Aorta (tissue), 5 donors: Measurements from ENCODE around the gene SPEM3. TPM values are rescaled to one million over a fixed set of nuclear protein-coding genes. Genes with fewer than 3 reads are reported as not detected.
A peak's percentile ranks its signal among the peaks of the same experiment; 100 is the strongest.

Experiments
- ATAC-seq: fragments of 200-7000 bp; cut with Tn5 transposase; one replicate; pipeline ENCODE4 v1.9.1; 2022; ENCODE audit warnings: moderate library complexity; ENCODE audit not compliant: low FRiP score
- DNase-seq, 2 donors: peaks; one replicate each; pipeline ENCODE4 v3.0.0-alpha.2; 2020
- H3K27ac ChIP-seq, 2 donors: one replicate each; pipeline ENCODE4 v1.5.1; 2013; ENCODE audit warnings: low read length in 2 of 2, mild to moderate bottlenecking in 2 of 2, moderate library complexity in 2 of 2, control low read depth in 1 of 2, inconsistent platforms in 1 of 2, low read depth in 1 of 2
- H3K27me3 ChIP-seq, 2 donors: one replicate each; pipeline ENCODE4 v1.6.1; 2013; ENCODE audit warnings: control low read depth in 1 of 2, low read length in 1 of 2, mild to moderate bottlenecking in 1 of 2, moderate library complexity in 1 of 2; ENCODE audit not compliant: insufficient read depth in 2 of 2, control insufficient read depth in 1 of 2
- H3K36me3 ChIP-seq, 2 donors: one replicate each; pipeline ENCODE4 v1.6.1; 2013; ENCODE audit warnings: control low read depth in 1 of 2, low read length in 1 of 2, mild to moderate bottlenecking in 1 of 2; ENCODE audit not compliant: insufficient read depth in 2 of 2, control insufficient read depth in 1 of 2
- H3K4me1 ChIP-seq, 2 donors: one replicate each; pipeline ENCODE4 v1.6.1; 2013; ENCODE audit warnings: low read length in 2 of 2, control low read depth in 1 of 2, mild to moderate bottlenecking in 1 of 2, moderate library complexity in 1 of 2; ENCODE audit not compliant: insufficient read depth in 2 of 2, control insufficient read depth in 1 of 2
- H3K4me3 ChIP-seq, 2 donors: one replicate each; pipeline ENCODE4 v1.5.1; 2013; ENCODE audit warnings: low read length in 2 of 2, control low read depth in 1 of 2, mild to moderate bottlenecking in 1 of 2
- H3K9me3 ChIP-seq: one replicate; pipeline ENCODE4 v1.6.1; 2013; ENCODE audit warnings: mild to moderate bottlenecking, low read length; ENCODE audit not compliant: control insufficient read depth
- WGBS, 2 donors: extraction: QIAGEN DNeasy Blood & Tissue Kit; methylation state at CpG; one replicate each; pipeline ENCODE4 v1.1.7; 2013; 5-methylcytosine and 5-hydroxymethylcytosine counted together
- intact Hi-C, 2 donors: fragments of 100-400 bp; cut with DNase I; formaldehyde crosslinking; loops; one replicate each; pipeline versions ENCODE4 v1.14.2 to v1.15.0; 2022
- polyA plus RNA-seq, 2 donors: library from polyadenylated mRNA; stranded (reverse); fragments of 200-250 nt; gene quantifications; one replicate each; pipeline ENCODE4 v1.2.3, GENCODE V29; 2013
- total RNA-seq, 2 donors: library from RNA; stranded (reverse); fragmentation: NEBNext Ultra II Directional; extraction: Animal tissue kit (Norgen Biotek cat#: 25700); gene quantifications; one replicate each; pipeline ENCODE4 v1.2.1, GENCODE V29; 2021
- donor health status: healthy with polysubstance abuse.
- donor health status: Bipolar disorder and iron deficiency.
- donor health status: DM: no; HTN: no; CAD: no.
- donor health status: DM: no; HTN: no; CAD: no.
- donor health status: DM: yes; HTN: yes; CAD: no.

SPEM3 gene
- total and polyA plus RNA-seq, 4 donors: not detected

DNA sequence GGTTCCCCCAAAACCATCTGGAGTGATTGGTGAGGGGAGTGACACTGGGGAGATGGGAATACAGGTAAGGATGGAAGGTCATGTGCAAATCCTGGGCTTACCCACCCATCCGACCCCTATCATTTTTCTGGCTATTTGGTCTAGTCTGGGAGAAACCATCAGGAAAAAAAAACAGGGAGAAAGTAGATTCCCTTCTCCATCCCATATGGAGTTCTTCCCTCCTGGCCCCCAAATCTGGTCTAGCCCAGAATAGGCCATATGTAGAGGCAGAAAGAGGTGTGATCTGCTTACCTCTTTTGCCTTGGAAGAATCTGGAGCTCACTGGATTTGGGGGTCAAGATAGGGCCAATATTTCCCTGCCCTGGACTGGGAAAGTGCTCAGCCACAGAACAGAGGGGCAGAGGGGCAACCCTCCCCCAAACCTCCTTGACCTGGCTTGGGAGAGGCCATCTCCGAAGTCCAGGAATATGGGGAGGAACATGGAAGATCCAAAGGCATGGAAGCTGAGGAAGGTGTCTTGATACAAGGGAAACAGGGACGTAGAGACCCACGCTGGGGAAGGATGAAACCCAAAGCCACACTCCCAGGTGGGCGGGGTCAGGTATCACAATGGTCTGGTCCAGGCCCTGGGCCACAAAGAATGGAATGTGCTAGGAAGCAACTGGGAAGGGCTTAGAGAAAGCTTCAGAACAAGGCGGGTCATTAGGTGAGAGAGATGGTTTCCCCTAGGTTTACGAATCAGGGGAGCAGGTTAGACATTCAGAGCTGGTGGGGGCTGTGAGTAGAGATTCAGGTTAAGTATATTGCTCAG, 32.4 kb downstream of the SPEM3 start:
- intact Hi-C loops: no loop called here
- WGBS, 2 donors: 93% methylated on average over 7 of the region's 7 CpGs
- no peak for ATAC-seq
- Histone ChIP-seq H3K36me3 (peaks cover 0 to 5% of the 10 kb centered on the region in 2 donors), H3K27ac (no peak overlapping the region), H3K4me1 (no peaks in the 10 kb centered on the region), H3K27me3 (no peaks in the 10 kb centered on the region), H3K9me3 (no peaks in the 10 kb centered on the region), H3K4me3 (no peak overlapping the region)
- no peak for DNase-seq

DNA sequence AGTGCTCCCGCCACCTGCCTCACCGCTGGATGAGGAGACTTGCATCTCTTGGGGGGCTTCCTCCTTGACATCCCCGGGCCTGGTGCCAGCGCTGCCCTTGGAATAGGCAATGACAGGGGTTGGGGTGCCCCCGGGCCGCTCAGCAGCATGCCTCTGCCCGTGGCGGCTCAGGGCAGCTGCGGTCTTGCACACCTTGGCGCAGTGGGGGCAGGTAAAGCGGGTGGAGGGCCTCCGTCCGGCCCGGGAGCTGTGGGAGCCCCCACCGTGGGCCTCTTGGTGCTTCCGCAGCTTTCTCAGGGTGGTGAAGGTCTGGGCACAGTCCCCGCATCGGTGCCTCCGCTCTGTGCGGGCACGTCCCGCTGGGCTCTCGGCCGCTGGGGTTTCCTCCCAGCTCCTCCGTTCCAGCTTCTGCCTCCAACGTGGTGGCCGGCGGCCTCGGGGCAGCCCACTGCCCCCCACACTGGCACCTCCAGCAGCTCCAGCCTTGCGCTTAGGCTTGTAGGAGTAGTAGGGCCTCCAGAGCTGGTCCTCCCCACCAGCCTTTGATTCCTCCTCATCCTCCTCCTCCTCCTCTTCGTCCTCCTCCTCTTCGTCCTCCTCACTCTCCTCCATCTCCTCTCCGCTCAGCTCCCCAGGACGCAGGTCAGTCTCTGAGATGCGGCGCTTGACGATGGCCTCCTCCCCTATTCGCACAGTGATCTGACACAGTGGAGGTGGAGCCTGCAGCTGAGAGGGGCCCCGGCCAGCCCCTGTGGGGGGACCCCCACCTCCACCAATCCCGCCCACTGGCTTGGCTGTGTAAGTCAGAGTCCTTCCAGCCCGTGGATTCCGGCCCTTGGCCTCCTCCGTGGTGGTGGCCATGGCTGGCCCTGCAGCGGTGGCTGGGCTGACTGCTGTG, 34.1 kb downstream of the SPEM3 start:
- Histone ChIP-seq H3K4me1 (no peaks in the 10 kb centered on the region), H3K27me3 (no peaks in the 10 kb centered on the region), H3K9me3 (no peaks in the 10 kb centered on the region), H3K4me3 (no peak overlapping the region), H3K36me3 (peaks cover 0 to 5% of the 10 kb centered on the region in 2 donors), H3K27ac (no peak overlapping the region)
- intact Hi-C loops: no loop called here
- ATAC-seq: peak; percentile 39
- 88 to 90% methylated on average over 42 to 44 of the region's 44 CpGs for WGBS, 2 donors
- no peak for DNase-seq

DNA sequence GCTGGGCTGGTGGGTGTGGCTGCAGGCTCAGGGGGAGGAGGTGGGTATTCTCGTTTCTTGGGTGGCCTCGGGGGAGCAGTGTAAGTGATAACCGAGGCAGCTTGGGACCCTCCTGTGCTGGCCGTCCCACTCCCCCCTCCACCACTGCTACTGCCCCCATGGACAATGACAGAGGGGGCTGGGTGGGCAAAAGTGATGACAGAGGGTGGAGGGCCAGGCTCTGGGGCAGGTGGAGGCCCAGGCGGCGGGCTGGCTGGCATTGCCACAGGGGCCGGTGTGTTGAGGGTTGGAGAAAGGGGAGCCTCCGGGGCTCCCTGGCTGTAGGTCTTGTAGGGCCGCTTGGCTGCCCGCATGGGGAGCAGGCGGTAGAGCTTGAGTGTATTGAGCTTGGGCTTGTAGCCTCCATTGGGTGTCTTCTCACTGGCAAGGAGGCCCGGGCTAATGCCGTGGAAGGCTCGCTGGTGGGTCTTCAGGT, 34.8 kb downstream of the SPEM3 start:
- H3K9me3 ChIP-seq: no peaks in the 10 kb centered on the region
- no peaks in the 10 kb centered on the region for H3K4me1 ChIP-seq
- H3K36me3 ChIP-seq: peaks cover 0 to 5% of the 10 kb centered on the region in 2 donors
- 80 to 82% methylated on average over 14 of the region's 14 CpGs for WGBS, 2 donors
- no peak for DNase-seq
- intact Hi-C loops: no loop called here
- H3K27me3 ChIP-seq: no peaks in the 10 kb centered on the region
- ATAC-seq: no peak
- no peak overlapping the region for H3K4me3 ChIP-seq
- H3K27ac ChIP-seq: no peak overlapping the region

DNA sequence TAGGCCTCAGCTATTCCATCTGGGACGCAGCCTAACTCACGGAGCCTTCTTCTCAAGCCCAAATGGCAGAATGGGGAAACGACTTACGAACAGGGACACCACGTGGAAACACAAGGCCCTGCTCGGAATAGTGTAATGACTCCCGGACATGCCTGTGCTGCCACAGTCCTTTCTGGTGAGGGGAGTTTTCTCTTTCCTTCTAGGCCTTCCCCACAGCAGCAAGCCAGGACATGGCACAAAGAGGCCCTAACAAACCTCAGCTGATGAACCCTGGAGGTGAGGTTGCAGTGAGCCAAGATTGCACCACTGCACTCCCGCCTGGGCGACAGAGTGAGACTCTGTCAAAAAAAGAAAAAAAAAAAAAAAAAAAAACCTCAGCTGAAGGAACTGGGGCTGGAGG, 35.4 kb downstream of the SPEM3 start:
- H3K4me3 ChIP-seq: no peak overlapping the region
- DNase-seq: no peak
- H3K9me3 ChIP-seq: no peaks in the 10 kb centered on the region
- peaks cover 0 to 5% of the 10 kb centered on the region in 2 donors for H3K36me3 ChIP-seq
- intact Hi-C loops: no loop called here
- ATAC-seq: no peak
- 81 to 86% methylated on average over 9 of the region's 9 CpGs for WGBS, 2 donors
- H3K27ac ChIP-seq: no peak overlapping the region
- H3K27me3 ChIP-seq: no peaks in the 10 kb centered on the region
- H3K4me1 ChIP-seq: no peaks in the 10 kb centered on the region

DNA sequence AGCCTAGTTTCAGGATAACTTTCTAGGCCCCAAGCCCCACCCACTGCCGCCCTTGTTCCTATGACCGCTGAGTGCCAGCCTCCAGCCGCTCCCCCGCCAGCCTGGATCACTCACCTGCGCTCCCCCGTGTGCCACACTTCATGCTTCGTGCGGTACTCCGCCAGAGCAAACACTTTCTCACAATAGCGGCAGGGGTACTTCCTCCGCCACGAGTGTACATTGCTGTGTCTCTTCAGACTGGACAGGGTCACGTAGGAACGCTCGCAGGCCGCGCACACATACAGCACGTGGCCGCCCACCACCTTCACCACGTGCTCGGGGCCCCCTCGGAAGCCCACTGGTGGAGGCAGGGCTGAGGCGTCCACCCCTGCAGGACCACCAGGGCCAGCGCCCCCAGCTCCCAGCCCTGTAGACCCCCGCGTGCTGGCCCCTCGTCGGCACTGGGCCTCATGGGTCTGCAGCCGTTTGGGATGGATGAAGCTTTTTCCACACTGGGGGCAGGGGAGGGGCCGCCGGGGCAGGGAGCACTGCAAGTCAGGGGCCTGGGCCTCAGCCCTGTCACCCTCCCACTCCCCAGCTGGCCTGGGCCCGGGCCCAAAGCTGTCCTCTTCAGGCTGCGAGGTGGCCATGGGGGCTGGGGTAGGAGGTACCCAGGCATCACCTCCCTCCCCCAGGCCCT, 37.1 kb downstream of the SPEM3 start:
- intact Hi-C loops: no loop called here
- 84 to 89% methylated on average over 33 of the region's 33 CpGs for WGBS, 2 donors
- Histone ChIP-seq H3K27me3 (no peaks in the 10 kb centered on the region), H3K36me3 (peaks cover 0 to 5% of the 10 kb centered on the region in 2 donors), H3K4me3 (no peak overlapping the region), H3K9me3 (no peaks in the 10 kb centered on the region), H3K27ac (no peak overlapping the region), H3K4me1 (no peaks in the 10 kb centered on the region)
- no peak for DNase-seq
- no peak for ATAC-seq

DNA sequence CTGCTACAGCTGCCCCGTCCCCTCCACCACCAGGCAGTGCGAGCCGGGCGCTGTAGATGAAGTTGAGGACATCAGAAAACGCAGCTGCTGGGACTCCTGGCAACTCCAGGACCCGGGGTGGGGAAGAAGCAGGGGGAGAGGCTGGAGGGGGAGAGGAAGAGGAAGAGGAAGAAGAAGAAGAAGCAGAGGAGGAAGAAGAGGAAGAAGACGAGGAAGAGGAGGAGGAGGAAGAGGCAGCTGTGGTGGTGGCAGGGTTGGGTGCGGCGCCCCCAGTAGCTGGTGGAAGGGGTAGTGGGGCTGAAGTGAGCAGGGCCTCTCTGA, 37.6 kb downstream of the SPEM3 start:
- H3K27me3 ChIP-seq: no peaks in the 10 kb centered on the region
- 83 to 86% methylated on average over 9 of the region's 9 CpGs for WGBS, 2 donors
- DNase-seq: no peak
- no peaks in the 10 kb centered on the region for H3K9me3 ChIP-seq
- no peak for ATAC-seq
- H3K4me3 ChIP-seq: no peak overlapping the region
- H3K36me3 ChIP-seq: peaks cover 0 to 5% of the 10 kb centered on the region in 2 donors
- intact Hi-C loops: no loop called here
- no peaks in the 10 kb centered on the region for H3K4me1 ChIP-seq
- no peak overlapping the region for H3K27ac ChIP-seq

DNA sequence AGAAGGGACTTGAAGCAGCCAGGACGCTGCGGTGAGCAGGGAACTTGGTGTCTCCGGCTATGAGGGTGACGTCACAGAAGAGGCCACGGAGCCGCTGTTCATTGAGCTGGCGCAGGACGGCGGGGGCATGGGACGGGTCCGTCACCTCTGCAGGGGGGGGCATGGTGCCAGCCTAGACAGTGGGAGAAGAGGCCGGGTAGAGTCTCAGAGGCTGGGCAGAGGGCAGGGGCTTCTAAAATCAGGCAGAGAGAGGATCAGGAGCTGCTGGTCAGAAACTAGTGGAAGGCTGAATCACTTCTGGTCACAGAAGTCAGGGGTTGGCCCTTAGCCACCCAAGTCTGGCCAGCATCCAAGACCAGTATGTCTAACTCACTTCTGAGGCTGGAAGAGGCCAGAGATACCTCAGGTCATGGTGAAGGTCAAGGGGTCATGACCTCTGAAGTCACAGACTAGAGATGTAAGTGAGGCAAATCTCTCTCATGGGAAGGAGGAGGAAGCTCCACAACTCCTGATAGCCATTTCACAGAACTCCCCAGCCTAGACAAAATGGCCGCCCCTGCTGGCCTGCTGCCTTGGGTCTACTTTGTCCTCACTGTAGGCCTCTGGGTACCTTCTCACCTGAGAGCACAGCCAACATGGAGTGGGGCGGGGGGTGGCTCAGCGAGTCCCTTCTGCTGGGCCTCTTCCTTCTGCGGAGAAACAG, 38.1 kb downstream of the SPEM3 start:
- H3K9me3 ChIP-seq: no peaks in the 10 kb centered on the region
- peaks cover 0 to 5% of the 10 kb centered on the region in 2 donors for H3K36me3 ChIP-seq
- H3K27me3 ChIP-seq: no peaks in the 10 kb centered on the region
- peak; percentile 87 to 93 for DNase-seq
- no peak overlapping the region for H3K4me3 ChIP-seq
- intact Hi-C loops: no loop called here
- no peaks in the 10 kb centered on the region for H3K4me1 ChIP-seq
- 72 to 76% methylated on average over 16 of the region's 16 CpGs for WGBS, 2 donors
- no peak overlapping the region for H3K27ac ChIP-seq
- peak; percentile 40 for ATAC-seq

DNA sequence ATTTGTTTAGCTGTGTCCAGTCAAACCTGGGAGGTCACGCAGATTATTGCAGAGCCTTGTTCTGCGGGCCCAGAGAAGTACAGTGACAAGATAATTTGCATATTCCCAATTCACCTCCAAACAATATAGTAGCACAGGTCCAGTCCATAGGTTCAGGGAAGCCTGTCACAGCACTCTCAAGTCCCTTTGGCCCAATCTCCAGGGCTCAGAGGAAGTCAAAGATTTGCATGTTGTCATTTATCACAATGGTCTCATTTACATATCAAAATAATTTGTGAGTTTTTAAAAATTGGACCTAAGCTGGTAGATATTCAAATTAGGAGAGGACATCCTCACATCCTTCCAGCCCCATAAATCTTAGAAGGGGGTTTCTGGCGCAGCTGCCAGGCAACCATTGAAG, 38.8 kb downstream of the SPEM3 start:
- DNase-seq: no peak
- 87 to 92% methylated on average over 3 of the region's 3 CpGs for WGBS, 2 donors
- no peak overlapping the region for H3K27ac ChIP-seq
- no peak overlapping the region for H3K4me3 ChIP-seq
- H3K4me1 ChIP-seq: no peaks in the 10 kb centered on the region
- intact Hi-C loops: no loop called here
- H3K27me3 ChIP-seq: no peaks in the 10 kb centered on the region
- H3K9me3 ChIP-seq: no peaks in the 10 kb centered on the region
- peaks cover 0 to 2% of the 10 kb centered on the region in 2 donors for H3K36me3 ChIP-seq
- no peak for ATAC-seq
